GM19193 (cell line): Measurements from ENCODE around the gene SPTLC3.

Experiments
- POLR2A ChIP-seq: IDR thresholded peaks from 4 replicates; pipeline ENCODE4 v1.6.1; 2011; ENCODE audit not compliant: insufficient read depth, insufficient read length; ENCODE audit errors: extremely low read depth

SPTLC3 gene

DNA sequence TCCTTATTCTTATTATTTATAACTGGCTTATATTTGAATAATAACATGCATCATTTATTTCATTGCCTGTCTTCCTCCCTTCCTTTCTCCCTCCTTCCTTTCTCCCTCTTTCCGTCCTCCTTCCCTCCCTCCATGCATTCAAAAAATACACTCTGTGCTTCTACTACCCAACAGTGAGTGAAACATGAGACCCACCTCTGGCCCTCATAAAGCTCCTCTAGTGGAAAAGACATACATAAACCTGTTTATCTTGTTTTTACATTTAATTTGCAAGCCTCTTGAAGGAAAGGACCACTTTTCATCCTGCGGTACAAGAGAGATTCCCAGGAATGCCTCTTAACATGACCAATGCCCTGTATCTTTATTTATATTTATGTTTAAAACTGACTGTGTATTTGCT, 190.5 kb downstream of the SPTLC3 start:
- TF ChIP-seq POLR2A: no peak

DNA sequence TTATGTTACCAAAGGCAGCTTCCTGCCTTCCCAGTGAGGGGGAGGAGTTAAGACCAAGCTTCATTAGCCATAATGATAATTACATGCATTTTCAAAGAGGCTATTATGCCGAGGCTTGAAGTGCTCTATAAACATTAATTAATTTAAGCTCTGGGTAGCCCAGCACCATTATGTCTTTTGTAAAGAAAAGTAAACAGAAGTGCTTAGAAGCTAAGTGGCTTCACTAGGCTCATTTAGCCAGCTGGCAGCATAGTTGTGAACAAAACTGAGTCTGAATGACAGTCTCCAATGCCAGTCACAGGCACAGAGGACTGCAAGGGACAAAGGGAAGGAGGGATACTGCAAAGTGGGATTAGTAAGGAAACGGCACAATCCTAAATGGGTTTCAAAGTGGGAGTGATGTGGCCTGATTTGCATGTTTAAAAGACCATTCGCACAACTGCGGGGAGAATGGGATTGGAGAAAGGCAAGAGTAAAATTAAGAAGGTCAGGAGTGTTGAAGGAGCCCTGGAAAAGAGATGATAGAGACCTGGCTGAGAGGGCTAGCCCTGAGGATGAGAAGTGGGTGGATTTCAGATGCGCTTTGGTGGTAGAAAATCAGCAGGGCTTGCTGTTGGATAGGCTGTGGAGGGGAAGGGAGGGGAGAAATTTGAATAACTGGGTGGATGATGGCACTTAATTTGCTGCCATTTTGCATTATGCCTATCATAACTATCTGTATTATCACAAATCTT, 192.2 kb downstream of the SPTLC3 start:
- no peak for TF ChIP-seq POLR2A

DNA sequence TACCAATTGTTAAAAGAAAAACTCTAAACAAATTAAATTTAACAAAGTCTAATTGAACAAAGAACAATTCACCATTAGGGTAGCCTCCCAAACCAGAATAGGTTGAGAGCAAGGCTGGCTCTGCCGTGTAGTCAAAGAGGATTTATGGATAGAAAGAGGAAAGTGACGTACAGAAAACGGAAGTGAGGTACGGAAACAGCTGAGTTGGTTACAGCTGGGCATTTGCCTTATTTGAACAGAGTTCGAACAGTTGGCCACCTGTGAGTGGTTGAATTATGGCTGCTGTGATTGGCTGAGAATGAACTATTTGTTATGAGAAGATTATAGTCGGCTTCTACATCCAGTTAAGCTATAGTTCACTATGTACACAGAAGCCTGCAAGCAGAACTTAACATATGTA, 193.8 kb downstream of the SPTLC3 start:
- TF ChIP-seq POLR2A: no peak

DNA sequence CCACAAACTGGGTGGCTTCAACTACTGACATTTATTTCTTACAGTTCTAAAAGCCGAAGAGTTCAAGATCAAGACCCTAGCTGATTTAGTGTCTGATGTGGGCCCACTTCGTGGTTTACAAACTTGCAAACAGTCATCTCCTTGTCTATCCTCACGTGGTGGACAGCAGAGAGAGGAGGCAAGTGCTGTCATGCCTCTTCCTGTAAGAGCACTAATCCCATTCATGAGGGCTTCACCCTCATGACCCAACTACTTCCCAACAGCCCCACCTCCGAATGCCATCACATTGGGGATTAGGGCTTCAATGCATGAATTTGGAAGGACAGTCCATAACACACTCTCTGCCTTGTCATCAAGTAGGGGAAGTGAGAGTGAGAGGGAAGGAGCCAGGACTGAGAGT, 196.7 kb downstream of the SPTLC3 start:
- TF ChIP-seq POLR2A: no peak

DNA sequence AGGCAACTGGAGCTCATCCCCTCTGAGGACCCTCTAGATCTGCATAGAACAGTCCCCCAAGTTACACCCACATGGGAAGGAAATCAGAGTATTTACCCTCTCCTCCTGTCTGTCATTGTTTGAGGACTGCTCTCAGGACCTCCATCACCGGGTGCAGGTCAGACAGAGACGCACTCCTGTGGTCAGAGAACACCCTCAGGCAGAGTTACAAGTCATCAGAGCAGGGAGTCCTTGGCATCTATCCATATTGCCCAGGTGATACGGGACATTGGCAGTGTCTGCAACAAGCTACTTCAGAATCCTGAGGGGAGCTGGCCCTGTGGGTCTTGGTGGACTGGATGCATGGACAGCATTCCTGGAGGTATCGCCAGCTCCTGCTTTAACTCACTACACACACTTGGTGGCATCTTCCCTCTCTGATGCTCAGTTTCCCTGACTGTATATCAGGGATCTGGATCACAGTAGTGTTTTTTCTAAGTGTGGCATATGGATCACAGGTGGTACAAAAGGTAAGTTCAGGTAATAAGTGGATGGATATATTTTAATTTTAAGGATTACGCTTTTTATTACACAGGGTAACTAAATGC, 197.2 kb downstream of the SPTLC3 start:
- TF ChIP-seq POLR2A: no peak

DNA sequence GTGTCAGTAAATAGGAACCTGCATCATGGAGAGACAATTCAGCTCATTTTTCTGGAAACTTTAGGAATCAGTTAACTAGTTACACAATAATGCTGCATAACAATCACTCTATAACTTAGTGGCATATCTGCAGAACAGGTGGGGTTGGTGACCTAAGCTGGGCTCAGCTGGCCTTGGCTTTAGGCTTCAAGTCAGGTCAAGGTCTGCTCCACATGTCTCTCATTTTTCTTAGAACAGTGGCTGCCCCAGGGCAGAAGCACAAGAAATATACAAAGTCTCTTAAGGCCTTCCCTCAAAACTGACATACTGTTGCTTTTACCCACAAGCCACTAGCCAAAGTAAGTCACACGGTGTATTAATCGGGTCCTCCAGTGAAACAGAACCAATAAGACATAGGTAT, 198.2 kb downstream of the SPTLC3 start:
- TF ChIP-seq POLR2A: no peak

DNA sequence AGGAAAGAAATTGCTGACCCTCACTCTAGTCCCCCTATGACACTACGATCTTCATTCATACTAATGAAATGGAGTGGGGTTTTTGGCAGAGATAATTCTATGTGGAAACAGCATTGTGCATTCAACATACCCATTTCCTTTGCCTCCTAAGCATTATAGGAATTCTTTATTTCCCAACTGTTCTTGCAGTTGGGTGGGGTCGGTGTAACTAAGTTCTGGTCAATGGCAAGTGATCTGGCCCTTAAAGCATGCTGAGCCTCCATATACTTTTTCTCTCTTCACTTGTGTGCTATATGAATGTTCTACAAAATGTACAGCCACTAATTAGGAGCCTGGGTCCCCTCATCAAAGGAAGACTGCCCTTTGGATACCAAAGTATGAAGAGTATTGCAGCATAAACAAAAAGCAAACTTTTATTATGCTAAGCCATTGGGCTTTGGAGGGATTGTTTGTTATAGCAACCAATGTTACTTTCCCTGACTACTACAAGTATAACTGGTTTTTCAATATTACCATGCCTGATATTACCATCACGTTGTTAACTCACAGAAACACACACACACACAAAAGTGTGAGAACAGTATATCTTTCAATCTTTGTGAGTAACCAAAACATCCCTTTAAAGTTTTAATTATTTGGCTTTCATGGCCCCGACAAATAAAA, 203.3 kb downstream of the SPTLC3 start:
- TF ChIP-seq POLR2A: no peak

DNA sequence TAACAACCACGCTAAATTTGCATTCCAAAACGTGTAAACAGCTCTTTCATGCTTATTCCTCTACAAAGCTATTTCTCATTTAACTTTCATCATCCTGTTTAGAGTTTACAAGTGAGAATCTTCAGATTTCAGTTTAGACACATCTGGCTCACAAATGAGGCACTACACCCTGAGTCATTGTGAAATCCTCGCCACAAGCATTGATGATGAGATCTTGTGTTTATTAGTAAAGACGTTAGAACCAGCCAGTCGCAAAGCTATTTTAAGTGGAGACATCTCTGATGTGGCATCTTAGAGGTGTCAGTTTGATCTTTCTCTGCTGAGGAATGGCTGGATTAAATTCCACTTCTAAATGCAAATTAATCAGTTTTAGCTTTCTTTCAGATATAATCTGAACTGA, 204.0 kb downstream of the SPTLC3 start:
- TF ChIP-seq POLR2A: no peak

DNA sequence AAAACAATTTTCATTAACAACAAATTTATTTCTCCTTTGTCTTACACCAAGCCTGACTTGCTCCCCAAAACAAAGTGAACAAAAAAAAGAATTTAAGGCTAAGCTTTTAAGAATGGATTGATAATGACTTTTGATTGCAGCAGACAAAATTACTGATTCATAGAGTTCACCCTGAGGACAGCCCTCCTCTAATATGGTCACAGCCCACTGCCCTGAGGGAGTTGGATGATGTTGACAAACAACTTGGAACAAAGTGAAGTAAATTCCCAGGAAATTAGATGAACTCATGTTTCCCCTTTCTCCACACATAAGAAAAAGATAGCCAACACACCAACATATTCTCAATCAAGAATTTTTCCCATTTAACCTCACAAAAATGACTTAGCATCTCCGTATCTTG, 204.6 kb downstream of the SPTLC3 start:
- no peak for TF ChIP-seq POLR2A

DNA sequence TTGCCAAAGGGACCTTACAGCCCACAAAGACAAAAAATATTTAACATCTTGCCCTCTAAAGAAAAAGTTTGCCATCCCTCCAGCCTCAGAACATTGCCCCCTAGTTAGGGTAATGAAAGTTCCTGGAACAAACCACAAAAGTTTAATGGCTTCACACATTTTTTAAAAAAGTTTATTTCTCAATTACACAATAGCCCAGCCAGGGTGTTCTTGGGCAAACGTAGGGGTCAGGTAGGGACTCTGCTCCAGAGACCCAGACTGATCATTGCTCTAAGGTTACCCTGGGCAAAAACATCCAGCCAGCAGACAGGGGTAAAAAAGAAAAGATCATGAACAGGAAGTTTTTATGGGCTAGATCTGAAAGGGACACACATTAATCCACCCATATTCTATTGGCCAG, 207.8 kb downstream of the SPTLC3 start:
- TF ChIP-seq POLR2A: no peak
